ENCODE measurements around the gene APOBEC3G.

DNA sequence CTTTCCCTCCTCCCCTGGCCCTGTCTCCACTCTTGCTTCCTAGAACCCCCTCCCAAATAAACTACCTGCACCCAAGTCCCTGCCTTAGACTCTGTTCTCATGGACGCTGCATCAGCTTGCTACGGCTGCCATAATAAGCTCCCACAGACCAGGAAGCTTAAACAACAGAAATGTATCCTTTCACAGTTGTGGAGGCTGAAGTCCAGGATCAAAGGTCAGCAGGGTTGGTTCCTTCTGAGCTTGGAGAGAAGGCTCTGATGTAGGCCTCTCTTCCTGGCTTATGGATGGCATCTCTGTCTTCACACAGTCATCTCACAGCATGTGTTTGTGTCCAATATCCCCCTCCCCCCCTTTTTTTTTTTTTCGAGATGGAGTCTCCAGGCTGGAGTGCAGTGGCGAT lies 52.0 kb downstream of the APOBEC3G start:
- TF ChIP-seq, protein P1, sequence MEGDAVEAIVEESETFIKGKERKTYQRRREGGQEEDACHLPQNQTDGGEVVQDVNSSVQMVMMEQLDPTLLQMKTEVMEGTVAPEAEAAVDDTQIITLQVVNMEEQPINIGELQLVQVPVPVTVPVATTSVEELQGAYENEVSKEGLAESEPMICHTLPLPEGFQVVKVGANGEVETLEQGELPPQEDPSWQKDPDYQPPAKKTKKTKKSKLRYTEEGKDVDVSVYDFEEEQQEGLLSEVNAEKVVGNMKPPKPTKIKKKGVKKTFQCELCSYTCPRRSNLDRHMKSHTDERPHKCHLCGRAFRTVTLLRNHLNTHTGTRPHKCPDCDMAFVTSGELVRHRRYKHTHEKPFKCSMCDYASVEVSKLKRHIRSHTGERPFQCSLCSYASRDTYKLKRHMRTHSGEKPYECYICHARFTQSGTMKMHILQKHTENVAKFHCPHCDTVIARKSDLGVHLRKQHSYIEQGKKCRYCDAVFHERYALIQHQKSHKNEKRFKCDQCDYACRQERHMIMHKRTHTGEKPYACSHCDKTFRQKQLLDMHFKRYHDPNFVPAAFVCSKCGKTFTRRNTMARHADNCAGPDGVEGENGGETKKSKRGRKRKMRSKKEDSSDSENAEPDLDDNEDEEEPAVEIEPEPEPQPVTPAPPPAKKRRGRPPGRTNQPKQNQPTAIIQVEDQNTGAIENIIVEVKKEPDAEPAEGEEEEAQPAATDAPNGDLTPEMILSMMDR (IDR thresholded peaks at IDR 0.05) = no peak
- TF ChIP-seq POLR2A (IDR thresholded peaks at IDR 0.05) = no peak

Measured in adrenal gland (tissue), 5 donors.